ENCODE measurements around the gene IRF2BPL. TPM values are rescaled to one million over a fixed set of nuclear protein-coding genes. Genes with fewer than 3 reads are reported as not detected.

Gene IRF2BPL
- total and polyA plus RNA-seq, 2 of the 4 experiments (the other 2 are of a cell fraction) = 6.3 to 14.5 TPM

DNA sequence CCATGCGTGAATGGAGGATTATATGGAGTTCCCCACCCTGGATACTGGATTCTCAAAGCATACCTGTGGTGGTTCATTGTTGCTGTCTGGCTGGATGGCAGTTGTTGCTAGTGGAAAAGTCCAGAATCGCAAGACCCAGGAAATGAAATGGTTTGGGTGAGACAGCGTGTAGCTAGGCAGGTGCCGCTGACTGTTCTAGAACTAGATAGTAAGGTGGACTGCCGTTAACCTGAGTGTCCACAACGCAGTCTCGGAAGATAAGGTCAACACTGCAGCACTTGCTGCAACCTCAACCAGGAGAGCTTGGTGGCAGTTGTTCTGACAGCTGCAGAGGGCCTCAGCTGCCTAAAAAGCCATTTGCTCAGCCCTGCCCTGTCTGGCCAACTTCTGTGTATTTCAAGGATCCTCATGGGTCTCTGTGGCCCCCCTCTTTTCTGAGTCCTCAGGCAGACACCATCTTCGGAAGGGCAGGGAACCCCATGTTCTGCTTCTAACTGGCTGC lies 15.5 kb upstream of the IRF2BPL start:
- dilution Hi-C loops (cut with HindIII; ENCODE audit: low sequenced_read_pairs, unreplicated experiment) = no loop called here
- peak overlapping the region; percentile 99 for H2AK5ac ChIP-seq (ENCODE audit: low read depth, low read length)

More for the DNA sequence above, 15.5 kb upstream of the IRF2BPL start:
- Histone ChIP-seq H3K9me3 (ENCODE audit: control insufficient read depth, insufficient read depth, low read length) (no peaks in the 10 kb centered on the region), H2BK120ac (ENCODE audit: low read depth, low read length) (peak overlapping the region; percentile 99), H3K27ac (ENCODE audit: insufficient read depth, low read length) (peak overlapping the region; percentile 89), H3K4ac (ENCODE audit: low read depth, low read length) (peak overlapping the region; percentile 94), H3K36me3 (ENCODE audit: control insufficient read depth, insufficient read depth, low read length) (no peaks in the 10 kb centered on the region), H3K18ac (ENCODE audit: low read depth, low read length) (peak overlapping the region; percentile 77), H3K27me3 (ENCODE audit: control insufficient read depth, insufficient read depth, low read length) (no peaks in the 10 kb centered on the region), H4K8ac (ENCODE audit: low read depth in 2 of 2, low read length in 2 of 2) (peak overlapping the region; percentile 41 to 97; a peak in 2 of 4 replicates), H2AFZ (replicated peaks; ENCODE audit: low read length, poor library complexity) (peak overlapping the region; percentile 70), H3K4me1 (ENCODE audit: control insufficient read depth, insufficient read depth, low read length) (peaks cover 29% of the 10 kb centered on the region), H4K20me1 (ENCODE audit: insufficient read depth, low read length) (no peaks in the 10 kb centered on the region), H4K91ac (ENCODE audit: insufficient read depth, low read depth, low read length) (peak overlapping the region; percentile 82), H3K79me1 (ENCODE audit: low read depth in 1 of 2, low read length in 2 of 2) (peaks cover 0 to 9% of the 10 kb centered on the region in 2 experiments; a peak in 1 of 4 replicates), H4K5ac (ENCODE audit: low read depth, low read length) (peak overlapping the region; percentile 84), H3K56ac (ENCODE audit: extremely low read depth, insufficient read depth, low read length) (0 out of 2 replicates have a peak overlapping the region, but pooled peaks have one; percentile 6), H3K9me1 (ENCODE audit: insufficient read depth, low read length) (peaks cover 18% of the 10 kb centered on the region), H3K4me2 (ENCODE audit: low read depth, low read length) (no peak overlapping the region), H2BK15ac (ENCODE audit: low read depth, low read length) (peak overlapping the region; percentile 89; the same call in 2 of the 3 replicates), H2BK20ac (ENCODE audit: low read depth, low read length) (peak overlapping the region; percentile 74), H3K23ac (ENCODE audit: low read depth, low read length) (peak overlapping the region; percentile 84), H3K14ac (replicated peaks; ENCODE audit: low read depth, low read length) (peak overlapping the region; percentile 86), H3K4me3 (ENCODE audit: insufficient read depth, low read depth, low read length) (no peak overlapping the region), H2AK9ac (replicated peaks; ENCODE audit: low read depth, low read length, poor library complexity) (peak overlapping the region; percentile 68), H2BK5ac (ENCODE audit: low read depth, low read length, poor library complexity, severe bottlenecking) (peak overlapping the region; percentile 96), H3K9ac (ENCODE audit: low read depth, low read length) (peak overlapping the region; percentile 34; the same call in 1 of the 2 replicates)
- intact Hi-C loops (cut with micrococcal nuclease) = no loop called here
- POLR2A ChIA-PET (ENCODE audit: unreplicated experiment) = interaction anchor here (0.5 to 2.6 kb wide), 4 partner anchors 10 to 21 kb away, joined by 3 to 8 read pairs (median 8); no protein-coding TSS in a partner anchor
- WGBS, 2 experiments (ENCODE audit: extremely low coverage in 2 of 2, insufficient read length in 1 of 2) = 76% methylated on average over 6 of the region's 8 CpGs; no CpG with 5 or more reads in 1 of the 2 experiments
- DNase-seq = no peak
- CTCF ChIA-PET = interaction anchor here (0.9 to 1.4 kb wide), 4 partner anchors 10 to 168 kb away, joined by 3 to 4 read pairs (median 3); no protein-coding TSS in a partner anchor
- TF ChIP-seq NFE2L2 (IDR thresholded peaks at IDR 0.05; ENCODE audit: low read depth, low read length) (no peak), RFX5 (IDR thresholded peaks at IDR 0.05; ENCODE audit: low read depth, low read length) (no peak), RCOR1 (IDR thresholded peaks at IDR 0.05; ENCODE audit: insufficient replicate concordance, low read length) (no peak), MAZ (IDR thresholded peaks at IDR 0.05; ENCODE audit: borderline replicate concordance, low read depth, low read length) (no peak), FOS (IDR thresholded peaks at IDR 0.05; ENCODE audit: low read depth, low read length) (no peak), CEBPB (IDR thresholded peaks at IDR 0.05; ENCODE audit: low read depth, low read length) (no peak), SMC3 (IDR thresholded peaks at IDR 0.05; ENCODE audit: low read depth, low read length) (no peak)
- TF ChIP-seq, protein P1, sequence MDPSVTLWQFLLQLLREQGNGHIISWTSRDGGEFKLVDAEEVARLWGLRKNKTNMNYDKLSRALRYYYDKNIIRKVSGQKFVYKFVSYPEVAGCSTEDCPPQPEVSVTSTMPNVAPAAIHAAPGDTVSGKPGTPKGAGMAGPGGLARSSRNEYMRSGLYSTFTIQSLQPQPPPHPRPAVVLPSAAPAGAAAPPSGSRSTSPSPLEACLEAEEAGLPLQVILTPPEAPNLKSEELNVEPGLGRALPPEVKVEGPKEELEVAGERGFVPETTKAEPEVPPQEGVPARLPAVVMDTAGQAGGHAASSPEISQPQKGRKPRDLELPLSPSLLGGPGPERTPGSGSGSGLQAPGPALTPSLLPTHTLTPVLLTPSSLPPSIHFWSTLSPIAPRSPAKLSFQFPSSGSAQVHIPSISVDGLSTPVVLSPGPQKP (IDR thresholded peaks at IDR 0.05; ENCODE audit: borderline replicate concordance, low read depth, low read length) = no peak
- no peak for ATAC-seq (ENCODE audit: low read depth)
- no TSS peak for BruUV-seq (replicated peaks)
- in situ Hi-C loops (cut with MboI; ENCODE audit: low sequenced_read_pairs) = loop anchor here (25.0 kb wide), 1 partner anchor 1757 kb away; the partner anchor contains the start of gene FOS

All from IMR-90 (cell line).